IPS-18a (cell line): ENCODE measurements around the gene TOP2A.
A peak's percentile ranks its signal among the peaks of the same experiment; 100 is the strongest.

Experiments used
- H3K27ac ChIP-seq: one replicate; pipeline ENCODE4 v1.5.1; 2013; ENCODE audit warnings: low read length
- H3K27me3 ChIP-seq: one replicate; pipeline ENCODE4 v1.6.1; 2013; ENCODE audit warnings: mild to moderate bottlenecking, low read length; ENCODE audit not compliant: control insufficient read depth, insufficient read depth
- H3K36me3 ChIP-seq: one replicate; pipeline ENCODE4 v1.6.1; 2013; ENCODE audit warnings: low read depth, low read length; ENCODE audit not compliant: control insufficient read depth
- H3K4me1 ChIP-seq: one replicate; pipeline ENCODE4 v1.6.1; 2013; ENCODE audit warnings: low read depth, low read length; ENCODE audit not compliant: control insufficient read depth
- H3K4me3 ChIP-seq: one replicate; pipeline ENCODE4 v1.5.1; 2013; ENCODE audit warnings: low read length
- H3K9ac ChIP-seq: one replicate; pipeline ENCODE4 v1.6.1; 2013; ENCODE audit warnings: mild to moderate bottlenecking, low read length, moderate library complexity
- H3K9me3 ChIP-seq: one replicate; pipeline ENCODE4 v1.6.1; 2013; ENCODE audit warnings: low read depth, low read length; ENCODE audit not compliant: control insufficient read depth

The TOP2A gene

GRCh38 chr17:40417609-40418427, at the start of gene TOP2A:
TSS of gene TOP2A (minus strand) at chr17:40417896. CDS start at chr17:40417791, 105 bp downstream.
- peak within 1 kb of the TSS; percentile 45 for H3K27ac ChIP-seq
- H3K36me3 ChIP-seq = peaks cover 34% of the 10 kb centered on the region
- no peaks in the 10 kb centered on the region for H3K27me3 ChIP-seq
- peak within 1 kb of the TSS; percentile 87 for H3K9ac ChIP-seq
- peak within 1 kb of the TSS; percentile 96 for H3K4me3 ChIP-seq
- H3K9me3 ChIP-seq = no peaks in the 10 kb centered on the region
- peaks cover 10% of the 10 kb centered on the region for H3K4me1 ChIP-seq

DNA sequence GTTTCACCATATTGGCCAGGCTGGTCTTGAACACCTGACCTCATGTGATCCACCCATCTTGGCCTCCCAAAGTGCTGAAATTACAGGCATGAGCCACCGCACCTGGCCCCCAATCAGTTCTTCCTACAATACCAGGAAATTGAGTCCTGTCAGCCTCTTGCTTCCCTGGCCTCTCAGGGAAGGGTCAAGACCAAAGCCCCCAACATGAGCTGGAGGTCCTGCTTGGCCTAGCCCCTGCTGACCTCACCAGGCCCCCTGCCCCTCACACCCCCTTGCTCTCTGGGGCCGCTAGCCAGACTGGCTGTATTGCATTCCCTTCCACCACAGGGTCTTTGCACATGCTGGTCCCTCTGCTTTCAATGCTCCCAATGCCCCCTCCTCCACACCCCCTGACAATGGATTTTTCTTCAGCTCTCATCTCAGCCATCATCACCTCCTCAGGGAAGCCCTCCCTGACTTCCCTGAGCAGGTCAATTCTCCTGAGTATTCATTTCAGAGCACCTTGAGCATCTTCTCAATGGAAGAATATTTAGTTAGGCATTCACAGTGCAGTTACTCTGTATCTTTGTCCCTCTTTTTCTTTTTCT, 49.7 kb upstream of the TOP2A start:
- H3K9me3 ChIP-seq = no peaks in the 10 kb centered on the region
- H3K4me1 ChIP-seq = peaks cover 16% of the 10 kb centered on the region
- H3K27me3 ChIP-seq = no peaks in the 10 kb centered on the region
- no peak overlapping the region for H3K27ac ChIP-seq
- no peak overlapping the region for H3K9ac ChIP-seq
- no peak overlapping the region for H3K4me3 ChIP-seq
- H3K36me3 ChIP-seq = no peaks in the 10 kb centered on the region

GRCh38 chr17:40466298-40466971, 48.7 kb upstream of the TOP2A start:
- H3K36me3 ChIP-seq = no peaks in the 10 kb centered on the region
- H3K4me1 ChIP-seq = peaks cover 18% of the 10 kb centered on the region
- H3K9me3 ChIP-seq = no peaks in the 10 kb centered on the region
- H3K27ac ChIP-seq = no peak overlapping the region
- no peak overlapping the region for H3K4me3 ChIP-seq
- H3K9ac ChIP-seq = no peak overlapping the region
- H3K27me3 ChIP-seq = no peaks in the 10 kb centered on the region

- Histone ChIP-seq H3K4me3 (no peak overlapping the region), H3K9ac (no peak overlapping the region), H3K27ac (no peak overlapping the region), H3K4me1 (peaks cover 12% of the 10 kb centered on the region), H3K9me3 (no peaks in the 10 kb centered on the region), H3K36me3 (no peaks in the 10 kb centered on the region), H3K27me3 (no peaks in the 10 kb centered on the region)
These were observed 46.7 kb upstream of the TOP2A start for GRCh38 chr17:40464392-40464855.

DNA sequence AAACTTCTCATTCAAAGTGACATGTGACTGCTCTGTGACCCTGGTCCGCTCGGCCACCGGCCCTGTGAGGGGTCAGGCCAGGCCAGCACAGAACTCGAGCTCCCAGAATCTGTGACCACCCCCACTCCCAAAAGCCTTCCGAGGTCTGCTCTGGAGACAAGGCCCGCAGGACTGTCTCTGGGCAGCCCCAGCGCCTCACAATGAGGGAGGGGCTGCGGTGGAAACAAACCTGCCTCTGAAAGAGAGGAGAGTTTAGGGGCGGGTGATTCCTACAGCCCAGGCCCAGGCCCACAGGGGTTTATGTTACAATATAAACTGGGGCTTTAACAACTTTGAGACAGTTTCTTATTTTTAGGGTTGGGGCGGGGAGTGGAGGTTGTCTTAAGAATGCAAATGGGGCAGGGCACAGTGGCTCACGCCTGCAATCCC, 45.4 kb upstream of the TOP2A start:
- Histone ChIP-seq H3K4me1 (peaks cover 13% of the 10 kb centered on the region), H3K4me3 (no peak overlapping the region), H3K9ac (no peak overlapping the region), H3K27me3 (no peaks in the 10 kb centered on the region), H3K36me3 (no peaks in the 10 kb centered on the region), H3K27ac (no peak overlapping the region), H3K9me3 (no peaks in the 10 kb centered on the region)

DNA sequence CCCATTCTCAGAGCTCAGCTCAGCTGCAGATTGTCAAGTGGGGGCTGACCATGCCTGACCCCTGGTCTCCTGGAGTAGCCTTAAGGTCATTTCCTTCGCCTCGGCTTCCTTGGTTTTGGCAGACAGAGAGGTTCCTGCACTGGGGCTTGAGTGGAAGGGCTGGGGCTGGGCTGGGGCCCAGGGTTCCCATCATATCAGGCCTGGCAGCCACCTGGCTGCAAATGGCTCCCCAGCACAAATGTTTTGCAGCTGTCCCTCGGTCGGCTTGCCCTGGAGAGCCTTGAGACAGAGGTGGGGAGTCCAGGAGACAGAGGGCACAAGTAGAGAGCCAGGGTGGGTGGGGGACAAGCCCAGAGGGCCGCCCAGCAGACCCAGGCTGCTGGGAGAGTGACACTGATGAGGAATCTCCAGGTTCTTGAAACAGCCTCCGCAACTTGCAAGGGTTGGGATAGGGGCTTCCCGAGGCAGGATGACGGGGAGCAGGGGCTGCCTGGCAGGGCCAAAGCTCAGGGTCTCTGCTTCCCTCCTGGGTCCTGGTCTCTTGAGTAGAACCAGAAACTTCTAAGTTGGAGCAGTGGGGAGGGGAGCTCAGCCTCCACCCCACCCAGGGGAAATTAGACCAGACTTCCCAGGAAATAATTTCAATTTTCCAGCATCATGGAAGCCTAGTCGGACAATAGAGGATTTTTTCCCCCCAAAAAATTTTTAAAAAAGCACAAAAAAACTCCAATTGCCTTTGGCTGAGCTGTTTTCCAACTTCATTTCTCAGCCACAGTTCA, 44.8 kb upstream of the TOP2A start:
- no peaks in the 10 kb centered on the region for H3K9me3 ChIP-seq
- H3K36me3 ChIP-seq = no peaks in the 10 kb centered on the region
- no peak overlapping the region for H3K27ac ChIP-seq
- peaks cover 19% of the 10 kb centered on the region for H3K4me1 ChIP-seq
- no peak overlapping the region for H3K4me3 ChIP-seq
- H3K9ac ChIP-seq = no peak overlapping the region
- no peaks in the 10 kb centered on the region for H3K27me3 ChIP-seq

GRCh38 chr17:40461732-40462342, 44.1 kb upstream of the TOP2A start:
- no peak overlapping the region for H3K27ac ChIP-seq
- H3K36me3 ChIP-seq = no peaks in the 10 kb centered on the region
- no peaks in the 10 kb centered on the region for H3K27me3 ChIP-seq
- no peak overlapping the region for H3K4me3 ChIP-seq
- peaks cover 21% of the 10 kb centered on the region for H3K4me1 ChIP-seq
- H3K9ac ChIP-seq = no peak overlapping the region
- no peaks in the 10 kb centered on the region for H3K9me3 ChIP-seq

- H3K4me3 ChIP-seq = no peak overlapping the region
- H3K27me3 ChIP-seq = no peaks in the 10 kb centered on the region
- H3K4me1 ChIP-seq = peaks cover 21% of the 10 kb centered on the region
- H3K27ac ChIP-seq = no peak overlapping the region
- H3K36me3 ChIP-seq = no peaks in the 10 kb centered on the region
- no peaks in the 10 kb centered on the region for H3K9me3 ChIP-seq
- H3K9ac ChIP-seq = no peak overlapping the region
These were observed 43.5 kb upstream of the TOP2A start for GRCh38 chr17:40460968-40461731.

GRCh38 chr17:40460604-40460967, 42.9 kb upstream of the TOP2A start:
- Histone ChIP-seq H3K9ac (no peak overlapping the region), H3K27me3 (no peaks in the 10 kb centered on the region), H3K36me3 (peaks cover 4% of the 10 kb centered on the region), H3K4me1 (peaks cover 21% of the 10 kb centered on the region), H3K4me3 (no peak overlapping the region), H3K9me3 (no peaks in the 10 kb centered on the region), H3K27ac (no peak overlapping the region)

GRCh38 chr17:40459636-40460603, 42.2 kb upstream of the TOP2A start:
- Histone ChIP-seq H3K36me3 (peaks cover 4% of the 10 kb centered on the region), H3K4me1 (peaks cover 21% of the 10 kb centered on the region), H3K27me3 (no peaks in the 10 kb centered on the region), H3K4me3 (no peak overlapping the region), H3K9ac (no peak overlapping the region), H3K9me3 (no peaks in the 10 kb centered on the region), H3K27ac (no peak overlapping the region)
